ENCODE measurements around the gene RCAN2. TPM values are rescaled to one million over a fixed set of nuclear protein-coding genes. Genes with fewer than 3 reads are reported as not detected.

The RCAN2 gene
- total and polyA plus RNA-seq, 9 of the 15 experiments (the other 6 are each of a cell fraction or from before 2014, with no cell fraction given), result 0.04 TPM; not detected in 8

GRCh38 chr6:46302176-46302575, 189.1 kb downstream of the RCAN2 start (continued):
- TF ChIP-seq, protein P1, sequence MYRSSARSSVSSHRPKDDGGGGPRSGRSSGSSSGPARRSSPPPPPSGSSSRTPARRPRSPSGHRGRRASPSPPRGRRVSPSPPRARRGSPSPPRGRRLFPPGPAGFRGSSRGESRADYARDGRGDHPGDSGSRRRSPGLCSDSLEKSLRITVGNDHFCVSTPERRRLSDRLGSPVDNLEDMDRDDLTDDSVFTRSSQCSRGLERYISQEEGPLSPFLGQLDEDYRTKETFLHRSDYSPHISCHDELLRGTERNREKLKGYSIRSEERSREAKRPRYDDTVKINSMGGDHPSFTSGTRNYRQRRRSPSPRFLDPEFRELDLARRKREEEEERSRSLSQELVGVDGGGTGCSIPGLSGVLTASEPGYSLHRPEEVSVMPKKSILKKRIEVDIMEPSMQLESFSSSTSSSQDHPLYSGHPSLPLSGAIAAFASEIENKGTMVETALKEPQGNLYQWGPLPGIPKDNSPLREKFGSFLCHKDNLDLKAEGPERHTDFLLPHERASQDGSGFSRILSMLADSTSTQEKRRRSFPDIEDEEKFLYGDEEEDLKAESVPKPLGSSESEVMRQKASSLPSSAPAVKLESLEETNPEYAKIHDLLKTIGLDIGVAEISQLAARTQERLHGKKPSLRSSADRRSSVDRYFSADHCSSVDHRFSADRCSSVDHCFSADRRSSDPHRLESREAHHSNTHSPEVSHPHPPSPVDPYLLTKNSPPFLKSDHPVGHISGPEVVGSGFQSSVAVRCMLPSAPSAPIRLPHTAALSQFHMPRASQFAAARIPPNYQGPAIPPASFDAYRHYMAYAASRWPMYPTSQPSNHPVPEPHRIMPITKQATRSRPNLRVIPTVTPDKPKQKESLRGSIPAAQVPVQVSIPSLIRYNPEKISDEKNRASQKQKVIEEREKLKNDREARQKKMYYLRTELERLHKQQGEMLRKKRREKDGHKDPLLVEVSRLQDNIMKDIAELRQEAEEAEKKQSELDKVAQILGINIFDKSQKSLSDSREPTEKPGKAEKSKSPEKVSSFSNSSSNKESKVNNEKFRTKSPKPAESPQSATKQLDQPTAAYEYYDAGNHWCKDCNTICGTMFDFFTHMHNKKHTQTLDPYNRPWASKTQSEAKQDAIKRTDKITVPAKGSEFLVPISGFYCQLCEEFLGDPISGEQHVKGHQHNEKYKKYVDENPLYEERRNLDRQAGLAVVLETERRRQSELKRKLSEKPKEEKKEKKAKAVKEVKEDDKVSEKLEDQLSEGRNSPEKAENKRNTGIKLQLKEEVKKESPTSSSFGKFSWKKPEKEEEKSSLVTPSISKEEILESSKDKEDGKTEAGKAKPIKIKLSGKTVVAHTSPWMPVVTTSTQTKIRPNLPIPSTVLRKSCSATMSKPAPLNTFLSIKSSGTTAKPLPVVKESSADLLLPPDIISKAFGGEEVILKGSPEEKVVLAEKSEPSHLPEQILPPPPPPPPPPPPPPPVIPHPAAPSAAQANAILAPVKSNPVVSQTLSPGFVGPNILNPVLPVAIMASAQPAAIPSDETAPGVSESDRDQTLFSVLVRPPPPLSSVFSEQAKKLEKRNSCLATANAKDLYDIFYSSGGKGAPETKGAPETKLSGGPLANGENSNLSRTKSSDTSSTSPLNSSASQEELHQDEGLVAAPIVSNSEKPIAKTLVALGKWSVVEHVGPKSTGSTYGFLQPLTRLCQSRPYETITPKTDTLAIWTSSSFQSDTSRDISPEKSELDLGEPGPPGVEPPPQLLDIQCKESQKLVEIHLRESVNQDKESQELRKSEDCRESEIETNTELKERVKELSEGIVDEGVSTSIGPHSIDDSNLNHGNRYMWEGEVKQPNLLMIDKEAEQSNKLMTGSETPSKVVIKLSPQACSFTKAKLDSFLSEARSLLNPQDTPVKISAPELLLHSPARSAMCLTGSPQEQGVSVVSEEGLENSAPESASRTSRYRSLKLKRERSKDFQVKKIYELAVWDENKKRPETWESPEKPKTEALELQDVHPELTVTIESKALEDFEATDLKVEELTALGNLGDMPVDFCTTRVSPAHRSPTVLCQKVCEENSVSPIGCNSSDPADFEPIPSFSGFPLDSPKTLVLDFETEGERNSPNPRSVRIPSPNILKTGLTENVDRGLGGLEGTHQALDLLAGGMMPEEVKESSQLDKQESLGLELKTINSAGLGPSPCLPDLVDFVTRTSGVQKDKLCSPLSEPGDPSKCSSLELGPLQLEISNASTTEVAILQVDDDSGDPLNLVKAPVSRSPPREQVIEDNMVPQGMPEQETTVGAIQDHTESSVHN (IDR thresholded peaks at IDR 0.05; ENCODE audit: borderline replicate concordance in 1 of 2, low read depth in 1 of 2), result no peak
- no peak for TF ChIP-seq ZNF644 (tag; IDR thresholded peaks at IDR 0.05; ENCODE audit: low read depth)

DNA sequence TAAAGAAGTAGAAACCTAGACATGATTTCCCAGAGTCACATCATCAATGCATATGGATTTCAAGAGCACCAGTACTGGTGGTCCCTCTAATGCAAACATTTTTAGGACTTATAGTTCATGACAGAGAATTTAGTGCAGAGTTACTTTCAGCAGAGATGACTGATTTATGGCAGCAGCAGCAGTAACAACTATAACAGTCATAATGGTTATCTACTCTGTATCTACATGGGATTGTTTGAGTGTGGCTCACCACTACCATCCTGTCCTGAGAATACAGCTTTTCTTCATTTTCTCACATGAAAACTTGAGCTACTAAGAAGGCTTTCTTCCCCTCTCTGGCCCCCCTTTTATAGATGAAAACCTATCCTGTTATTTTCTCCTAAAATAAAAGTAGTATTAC, 192.0 kb downstream of the RCAN2 start:
- intact Hi-C loops (cut with micrococcal nuclease), result no loop called here
- DNase-seq (ENCODE audit: extremely low read depth in 1 of 4, low spot score in 3 of 4) (no peak), ATAC-seq (no peak), FAIRE-seq (no peak)
- no peak overlapping the region for H3K4me2 ChIP-seq (ENCODE audit: insufficient read depth, low read length)
- no peak overlapping the region for H3K4me3 ChIP-seq
- CTCF ChIA-PET (ENCODE audit: low intra/inter-chr PET ratio), result no interaction called here
- H3K9me3 ChIP-seq (replicated peaks; ENCODE audit: control insufficient read depth, insufficient read depth, low read depth, low read length), result no peaks in the 10 kb centered on the region
- H3K27ac ChIP-seq (ENCODE audit: extremely low read depth, low read depth, low read length), result no peak overlapping the region
- H4K20me1 ChIP-seq (replicated peaks; ENCODE audit: control insufficient read depth, insufficient read depth, low read length), result 0 out of 2 replicates have a peak, but pooled peaks cover 3% of the 10 kb centered on the region
- no peak overlapping the region for H2AFZ ChIP-seq (ENCODE audit: low read depth, low read length)
- TF ChIP-seq CBX1 (IDR thresholded peaks at IDR 0.05; ENCODE audit: low read depth), result no peak
- no peak for TF ChIP-seq KDM4B (IDR thresholded peaks at IDR 0.05; ENCODE audit: borderline replicate concordance in 2 of 2, low read depth in 1 of 2)
- peak; percentile 14 for TF ChIP-seq MEIS2 (IDR thresholded peaks at IDR 0.05; ENCODE audit: partially characterized antibody)
- H3K36me3 ChIP-seq (ENCODE audit: control insufficient read depth, insufficient read depth, low read length), result no peaks in the 10 kb centered on the region
- POLR2A ChIA-PET, result interaction anchor here (0.6 kb wide), 1 partner anchor 468 kb away, joined by 3 read pairs; no protein-coding TSS in a partner anchor
- no peaks in the 10 kb centered on the region for H3K27me3 ChIP-seq (ENCODE audit: control insufficient read depth in 2 of 2, insufficient read depth in 2 of 2, low read length in 2 of 2)
- no peak overlapping the region for H3K9ac ChIP-seq (ENCODE audit: insufficient read depth in 1 of 2, low read depth in 2 of 2, low read length in 2 of 2)
- H3K9me1 ChIP-seq (ENCODE audit: control insufficient read depth, insufficient read depth, low read length), result no peaks in the 10 kb centered on the region
- no TSS peak for BruUV-seq (replicated peaks)
- in situ Hi-C loops (cut with MboI), result no loop called here
- H3K79me2 ChIP-seq (ENCODE audit: control insufficient read depth, insufficient read depth, low read length), result no peaks in the 10 kb centered on the region
- no peaks in the 10 kb centered on the region for H3K4me1 ChIP-seq (replicated peaks in 1 of 2; ENCODE audit: control insufficient read depth in 2 of 2, insufficient read depth in 2 of 2, low read length in 2 of 2)

All from K562 (cell line).